ENCODE data around the gene TWSG1.

The TWSG1 gene

GRCh38 chr18:9334329-9334972 lies at the start of gene TWSG1:
TSS of gene TWSG1 (plus strand) at chr18:9334773. CDS start at chr18:9337230, 2,457 bp downstream.
- peak; percentile 88 for DNase-seq

GRCh38 chr18:9285604-9286003 lies 49.0 kb upstream of the TWSG1 start:
- DNase-seq = no peak

- no peak for DNase-seq
These were observed 47.5 kb upstream of the TWSG1 start for GRCh38 chr18:9287036-9287435.

DNA sequence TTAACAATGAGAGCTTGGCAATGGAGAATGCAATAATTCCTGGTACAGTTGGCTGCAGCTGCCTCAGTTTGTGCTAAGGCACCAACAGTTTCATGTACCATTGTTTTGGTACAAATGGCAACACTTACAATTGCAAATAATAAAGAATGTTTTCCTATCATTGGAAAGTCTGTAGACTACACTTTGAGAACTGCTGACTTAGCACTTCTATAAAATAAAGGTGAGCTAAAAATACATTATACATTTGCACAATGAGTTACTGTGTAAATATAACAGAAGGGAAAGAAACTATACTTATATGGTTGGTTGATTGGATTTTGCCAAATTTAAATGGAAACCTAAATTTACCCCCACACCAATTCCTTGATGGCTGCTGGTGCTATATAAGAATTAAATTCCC lies 44.9 kb upstream of the TWSG1 start:
- no peak for DNase-seq

DNA sequence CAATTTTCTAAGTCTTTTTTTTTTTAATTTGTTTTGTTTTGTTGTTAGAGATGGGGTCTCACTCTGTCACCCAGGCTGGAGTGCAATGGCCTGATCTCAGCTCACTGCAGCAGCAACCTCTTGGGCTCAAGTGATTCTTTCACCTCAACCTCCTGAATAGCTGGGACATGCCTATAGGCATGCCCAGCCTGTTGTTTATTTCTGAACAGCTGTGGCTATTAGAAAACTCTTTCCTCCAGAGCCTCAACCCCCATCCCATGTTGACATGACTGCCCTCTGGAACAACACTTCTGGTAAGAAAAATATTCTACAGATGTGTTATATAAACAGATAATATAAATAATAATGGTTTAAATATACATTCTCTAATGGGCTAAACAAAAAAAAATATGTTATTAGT lies 44.4 kb upstream of the TWSG1 start:
- no peak for DNase-seq

DNA sequence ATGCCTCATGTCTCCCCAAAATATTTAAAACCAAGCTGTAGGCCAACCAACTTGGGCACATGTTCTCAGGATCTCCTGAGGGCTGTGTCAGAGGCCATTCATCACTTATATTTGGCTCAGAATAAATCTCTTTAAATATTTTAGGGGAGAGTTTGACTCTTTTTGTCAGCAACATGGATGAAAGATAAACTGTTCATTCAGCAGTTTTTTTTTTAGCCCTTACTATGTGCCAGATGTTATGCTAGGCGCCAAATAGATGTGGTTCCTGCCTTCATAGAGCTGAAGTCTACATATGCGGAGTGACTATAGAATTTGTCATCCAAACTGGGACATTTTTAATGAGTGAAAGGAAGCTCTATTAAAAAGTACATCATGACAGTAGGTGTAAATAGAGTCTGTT lies 42.5 kb upstream of the TWSG1 start:
- no peak for DNase-seq

- no peak for DNase-seq
These were observed 40.6 kb upstream of the TWSG1 start for GRCh38 chr18:9293948-9294347.

DNA sequence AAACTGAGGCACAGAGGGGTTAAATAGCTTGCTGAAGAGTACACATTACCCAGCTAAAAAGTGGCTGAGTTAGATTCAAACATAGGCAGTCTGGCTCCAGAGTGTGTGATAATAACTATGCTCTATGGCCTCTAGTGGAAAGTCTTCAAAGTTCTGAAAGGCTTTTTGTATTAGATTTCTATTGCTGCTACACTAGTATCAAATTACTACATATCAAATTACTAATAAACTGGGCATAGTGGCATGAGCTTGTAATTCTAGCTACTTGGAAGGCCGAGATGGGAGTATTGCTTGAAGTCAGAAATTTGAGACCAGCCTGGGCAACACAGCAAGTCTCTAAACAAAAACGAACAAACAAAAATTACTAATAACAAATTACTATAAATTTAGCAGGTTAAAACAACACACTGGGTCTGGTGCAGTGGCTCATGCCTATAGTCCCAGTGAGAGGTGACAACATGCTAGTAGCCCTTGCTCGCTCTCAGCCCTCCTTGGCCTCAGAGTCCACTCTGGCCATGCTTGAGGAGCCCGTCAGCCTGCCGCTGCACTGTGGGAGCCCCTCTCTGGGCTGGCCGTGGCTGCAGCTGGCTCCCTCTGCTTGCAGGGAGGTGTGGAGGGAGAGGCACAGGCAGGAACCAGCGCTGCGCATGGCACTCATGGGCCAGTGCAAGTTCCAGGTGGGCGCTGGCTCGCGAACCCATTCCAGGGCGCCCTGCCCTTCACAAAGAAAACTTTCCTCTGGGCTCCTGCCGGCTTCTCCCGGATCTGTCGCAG lies 38.2 kb upstream of the TWSG1 start:
- DNase-seq = no peak

GRCh38 chr18:9297007-9297393 lies 37.6 kb upstream of the TWSG1 start:
- no peak for DNase-seq

DNA sequence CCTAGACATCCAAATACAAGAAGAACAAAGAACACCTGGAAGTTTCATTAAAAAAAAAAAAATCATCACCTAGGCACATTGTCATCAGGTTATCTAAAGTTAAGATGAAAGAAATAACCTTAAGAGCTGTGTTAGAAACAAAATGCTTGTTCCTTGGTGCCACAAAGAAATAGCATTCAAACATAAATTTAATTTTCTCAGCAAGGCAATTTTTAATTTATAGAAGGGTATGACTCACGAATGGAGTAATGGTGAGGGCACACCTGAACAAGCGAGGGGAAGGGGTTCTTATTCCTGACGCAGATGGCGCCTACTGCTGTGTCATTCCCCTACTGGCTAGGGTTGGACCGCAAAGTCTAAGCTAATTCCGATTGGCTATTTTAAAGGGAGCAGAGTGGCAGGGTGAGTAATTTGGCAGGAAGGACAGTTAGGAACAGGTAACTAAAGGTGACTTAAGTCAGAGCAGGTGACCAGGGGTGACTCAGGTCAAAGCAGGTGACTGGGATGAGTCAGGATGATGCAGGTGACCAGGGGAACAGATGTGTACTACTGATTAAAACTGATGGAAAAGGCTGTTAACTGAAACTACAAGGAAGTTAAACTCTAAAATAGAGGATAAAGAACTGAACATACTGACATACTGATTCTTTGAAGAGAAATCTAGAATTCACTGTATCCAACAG lies 30.0 kb upstream of the TWSG1 start:
- no peak for DNase-seq

GRCh38 chr18:9319333-9319732 lies 15.2 kb upstream of the TWSG1 start:
- no peak for DNase-seq

DNA sequence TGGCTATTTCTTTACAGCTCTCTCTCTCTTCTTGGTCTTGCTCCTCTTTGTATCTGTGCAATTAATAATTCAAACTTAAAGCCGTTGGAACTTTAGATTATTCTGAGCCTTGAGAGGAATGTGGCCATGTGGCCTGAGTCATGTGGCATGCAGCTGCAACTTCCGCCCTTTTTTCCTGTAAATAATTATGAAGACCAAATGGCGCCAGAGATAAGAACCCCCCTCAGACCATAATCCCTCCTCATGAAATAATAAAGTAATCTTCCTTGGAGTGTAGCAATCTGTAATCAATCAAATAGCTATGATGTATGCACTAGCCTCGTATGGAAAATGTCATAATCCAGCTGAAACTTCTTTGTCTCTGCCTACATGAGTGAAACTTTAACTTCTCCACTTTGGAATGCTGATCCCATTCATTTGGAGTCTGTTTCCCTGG lies 13.5 kb upstream of the TWSG1 start:
- DNase-seq = no peak

GRCh38 chr18:9321736-9322135 lies 12.8 kb upstream of the TWSG1 start:
- DNase-seq = no peak

- DNase-seq = no peak
These were observed 11.8 kb upstream of the TWSG1 start for GRCh38 chr18:9322744-9323143.

DNA sequence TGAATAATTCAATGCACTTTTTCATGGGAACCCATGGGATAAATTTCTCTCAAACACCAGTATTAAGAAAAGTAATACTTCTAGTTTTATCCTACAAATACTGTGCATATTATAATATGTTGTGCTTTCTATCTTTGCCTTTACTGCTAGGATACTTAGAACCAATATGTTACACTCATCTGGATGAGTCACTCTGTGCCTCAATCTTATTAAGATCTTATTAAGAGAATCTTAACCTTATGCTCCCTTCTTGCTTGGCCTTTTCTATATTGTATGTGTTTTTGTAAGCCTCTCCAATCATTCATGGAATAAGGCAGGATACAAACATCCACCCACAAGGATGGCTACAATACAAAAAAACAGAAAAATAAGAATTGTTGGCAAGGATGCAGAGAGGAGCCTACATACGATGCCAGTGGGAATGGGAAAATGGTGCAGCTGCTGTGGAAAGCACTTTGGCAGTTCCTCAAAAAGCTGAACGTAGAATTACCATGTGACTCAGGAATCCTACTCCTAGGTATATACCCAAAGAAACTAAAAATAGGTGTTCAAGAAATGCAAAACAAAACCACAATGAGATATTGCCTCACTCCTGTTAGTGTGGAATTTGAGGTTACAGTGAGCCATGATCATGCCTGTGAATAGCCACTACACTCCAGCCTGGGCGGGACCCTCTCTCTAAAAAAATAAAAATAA lies 10.7 kb upstream of the TWSG1 start:
- no peak for DNase-seq

DNA sequence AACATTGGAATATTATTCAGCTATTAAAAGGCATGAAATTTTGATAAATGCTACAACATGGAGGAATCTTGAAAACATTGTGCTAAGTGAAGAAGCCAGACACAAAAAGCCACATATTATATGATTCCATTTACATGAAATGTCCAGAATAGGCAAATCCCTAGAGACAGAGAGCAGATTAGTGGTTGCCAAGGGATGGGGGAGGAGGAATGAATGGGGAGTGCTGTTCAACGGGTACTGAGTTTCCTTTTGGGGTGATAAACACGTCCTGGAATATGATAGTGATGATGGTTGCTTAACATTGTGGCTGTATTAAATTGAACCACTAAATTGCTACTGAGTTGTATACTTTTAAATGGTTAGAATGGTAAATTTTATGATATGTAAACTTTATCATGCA lies 8.9 kb upstream of the TWSG1 start:
- DNase-seq = no peak

DNA sequence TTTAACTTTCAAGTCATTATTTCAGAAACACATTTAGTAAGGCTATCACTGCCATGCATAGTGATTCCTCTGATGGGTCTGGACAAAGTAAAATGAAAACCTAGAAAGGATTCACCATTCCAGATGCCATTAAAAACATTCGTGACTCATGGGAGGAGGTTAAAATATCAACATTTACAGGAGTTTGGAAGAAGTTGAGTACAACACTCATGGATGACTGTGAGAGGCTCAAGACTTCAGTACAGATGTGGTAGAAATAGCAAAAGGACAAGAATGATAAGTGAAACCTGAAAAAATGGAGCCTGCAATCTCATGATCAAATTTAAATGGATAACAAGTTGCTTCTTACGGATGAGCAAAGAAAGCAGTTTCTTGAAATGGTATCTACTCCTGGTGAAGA lies 5.8 kb upstream of the TWSG1 start:
- DNase-seq = no peak

- DNase-seq = no peak
These were observed 5.1 kb upstream of the TWSG1 start for GRCh38 chr18:9329471-9329870.

DNA sequence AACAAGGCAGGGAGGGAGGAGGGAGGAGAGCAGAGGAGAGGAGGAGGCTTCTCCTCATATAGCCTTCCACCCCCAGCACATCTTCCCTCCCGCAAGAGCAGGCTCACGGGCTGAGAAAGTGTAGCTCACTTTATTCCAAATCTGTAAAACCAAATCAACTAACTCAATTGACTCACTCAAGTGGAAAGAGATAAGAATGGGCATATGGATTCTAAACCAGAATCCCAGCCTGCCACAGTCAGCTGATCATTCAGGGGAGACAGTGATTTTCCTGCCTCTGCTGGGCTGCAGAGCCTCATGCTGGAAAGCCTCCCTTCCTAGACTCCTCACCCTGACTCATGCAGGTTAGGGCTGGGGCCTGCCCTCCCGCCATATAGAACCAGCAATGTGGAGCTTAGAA lies 4.2 kb upstream of the TWSG1 start:
- no peak for DNase-seq

DNA sequence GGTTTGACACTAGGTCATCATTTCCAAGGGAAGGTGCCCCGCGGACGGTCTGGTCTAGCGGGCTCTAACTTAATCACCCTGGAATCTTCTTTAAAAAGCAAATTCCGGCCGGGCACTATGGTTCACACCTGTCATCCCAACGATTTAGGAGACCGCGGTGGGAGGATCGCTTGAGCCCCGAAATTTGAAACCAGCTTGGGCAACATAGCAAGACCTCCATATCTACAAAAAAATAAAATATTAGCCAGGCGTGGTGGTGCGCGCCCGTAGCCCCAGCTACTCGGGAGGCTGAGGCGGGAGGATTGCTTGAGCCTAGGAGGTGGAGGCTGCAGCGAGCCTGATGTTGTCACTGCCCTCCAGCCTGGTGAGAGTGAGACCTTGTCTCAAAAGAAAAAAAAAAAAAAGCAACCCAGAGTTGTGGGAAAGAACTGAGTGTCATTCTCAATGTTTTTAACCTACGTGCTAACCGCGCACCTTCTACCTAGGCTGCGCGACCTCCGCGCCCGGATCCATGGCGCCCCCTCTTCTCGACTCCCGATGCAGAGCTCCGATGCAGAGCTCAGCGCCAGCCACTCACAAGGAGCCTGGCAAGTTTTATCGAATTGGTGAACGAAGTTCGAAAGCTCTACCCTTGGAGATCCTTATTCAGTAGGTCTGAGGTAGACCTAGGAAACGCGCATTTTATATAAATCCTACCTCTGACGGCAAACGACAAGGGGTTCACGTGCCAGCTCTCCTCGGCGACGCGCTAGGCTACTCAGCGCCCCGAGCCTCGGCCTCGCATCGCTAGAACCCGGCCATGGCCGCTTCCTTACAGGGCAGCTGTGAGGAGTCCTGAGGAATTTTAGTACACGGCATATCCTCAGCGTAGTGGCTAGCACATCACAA lies 888 bp upstream of the TWSG1 start:
- peak; percentile 47 for DNase-seq

GRCh38 chr18:9334973-9335696 lies 562 bp downstream of the TWSG1 start:
- peak; percentile 46 for DNase-seq

DNA sequence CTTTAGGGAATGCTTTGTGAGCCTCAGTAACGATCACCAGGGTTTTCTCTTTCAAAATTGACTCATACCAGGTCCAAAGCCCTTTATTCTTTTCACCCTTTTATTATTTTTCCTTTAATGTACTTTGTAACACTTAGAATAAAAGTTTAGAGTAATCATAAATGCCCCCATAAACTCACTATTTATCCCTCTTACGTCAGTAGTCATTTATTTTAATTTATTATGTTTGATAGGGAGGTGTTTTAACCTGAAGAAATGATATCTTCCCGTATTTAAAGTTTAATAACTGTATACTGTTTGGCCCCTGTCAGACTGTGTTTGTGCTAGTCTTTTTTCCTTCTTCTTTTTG lies 1.1 kb downstream of the TWSG1 start:
- DNase-seq = no peak
